K562 (cell line): ENCODE results near the gene RPL21. TPM values are rescaled to one million over a fixed set of nuclear protein-coding genes. Genes with fewer than 3 reads are reported as not detected.

Experiments used
- CBX1 ChIP-seq: sonication (generic); IDR thresholded peaks from 2 replicates; pipeline ENCODE4 v1.6.1; 2016; ENCODE audit warnings: antibody characterized with exemption, low read depth, mild to moderate bottlenecking
- GTF2A2 ChIP-seq: IDR thresholded peaks from 2 replicates; pipeline ENCODE4 v1.6.1; 2016; ENCODE audit warnings: mild to moderate bottlenecking, missing genetic modification characterization, missing compliant biosample characterization
- GTF2F1 ChIP-seq: IDR thresholded peaks from 2 replicates; pipeline ENCODE4 v1.6.1; 2011; ENCODE audit warnings: low read depth, low read length, improper control_type of control experiment
- HDAC2 ChIP-seq: fragments of 450-650 bp; IDR thresholded peaks from 2 replicates; pipeline ENCODE4 v1.6.1; 2016; ENCODE audit warnings: mild to moderate bottlenecking
- MYBL2 ChIP-seq, 2 experiments: fragments of 450-650 bp in 1 of 2; sonication (generic) in 1 of 2; formaldehyde crosslinking in 1 of 2; IDR thresholded peaks; 2 replicates each; pipeline versions ENCODE4 v1.6.1 to v1.8.1; 2017 to 2022; ENCODE audit warnings: borderline replicate concordance in 1 of 2, inconsistent platforms in 1 of 2, low read depth in 1 of 2, mild to moderate bottlenecking in 1 of 2, missing genetic modification reagents in 1 of 2, moderate library complexity in 1 of 2
- NCOA1 ChIP-seq: fragments of 450-650 bp; IDR thresholded peaks from 2 replicates; pipeline ENCODE4 v1.6.1; 2016; ENCODE audit warnings: low read depth
- NCOA2 ChIP-seq, 2 experiments: fragments of 450-650 bp; IDR thresholded peaks; 2 replicates each; pipeline ENCODE4 v1.6.1; 2018; ENCODE audit warnings: mild to moderate bottlenecking in 2 of 2, moderate library complexity in 1 of 2; ENCODE audit not compliant: partially characterized antibody in 2 of 2
- NFRKB ChIP-seq: fragments of 450-650 bp; IDR thresholded peaks from 2 replicates; pipeline ENCODE4 v1.6.1; 2016; ENCODE audit warnings: low read depth
- PHF20 ChIP-seq: fragments of 450-650 bp; IDR thresholded peaks from 2 replicates; pipeline ENCODE4 v1.6.1; 2018; ENCODE audit not compliant: partially characterized antibody
- SAP30 ChIP-seq: fragments of 200-600 bp; sonication (generic); IDR thresholded peaks from 2 replicates; pipeline ENCODE4 v1.6.1; 2012; ENCODE audit warnings: borderline replicate concordance, low read depth, mild to moderate bottlenecking, moderate library complexity, low read length, control low read depth, inconsistent platforms; ENCODE audit not compliant: insufficient read depth, poor library complexity, severe bottlenecking
- SIN3A ChIP-seq, 2 experiments: fragments of 150-350 bp in 1 of 2; IDR thresholded peaks; 2 replicates each; pipeline ENCODE4 v1.6.1; 2011 to 2016; ENCODE audit warnings: borderline replicate concordance in 2 of 2, low read depth in 2 of 2, low read length in 2 of 2, mild to moderate bottlenecking in 2 of 2, moderate library complexity in 2 of 2; ENCODE audit not compliant: control insufficient read depth in 1 of 2
- SMC3 ChIP-seq: conservative IDR thresholded peaks from 2 replicates; pipeline ENCODE4 v1.6.1; 2011; ENCODE audit warnings: low read depth, low read length, improper control_type of control experiment; ENCODE audit not compliant: insufficient read depth
- TCF3 ChIP-seq: sonication (generic); formaldehyde crosslinking; IDR thresholded peaks from 2 replicates; pipeline ENCODE4 v1.4.0; 2020; ENCODE audit warnings: mild to moderate bottlenecking, missing genetic modification reagents
- YY1 ChIP-seq, 3 experiments: IDR thresholded peaks; 2 replicates each; pipeline ENCODE4 v1.6.1; 2011; ENCODE audit warnings: low read length in 2 of 3, mild to moderate bottlenecking in 2 of 3, moderate library complexity in 2 of 3, borderline replicate concordance in 1 of 3, control low read depth in 1 of 3, low read depth in 1 of 3; ENCODE audit not compliant: insufficient read depth in 3 of 3, insufficient replicate concordance in 2 of 3, control insufficient read depth in 1 of 3, insufficient read length in 1 of 3; ENCODE audit errors: extremely low read depth in 1 of 3
- ZFX ChIP-seq: sonication (generic); formaldehyde crosslinking; IDR thresholded peaks from 2 replicates; pipeline ENCODE4 v1.8.0; 2022; ENCODE audit warnings: mild to moderate bottlenecking, missing genetic modification reagents, moderate library complexity
- ZNF146 ChIP-seq: IDR thresholded peaks from one replicate; pipeline ENCODE4 v1.6.1; 2018; ENCODE audit warnings: missing compliant biosample characterization; ENCODE audit not compliant: unreplicated experiment
- ZNF589 ChIP-seq: fragments of 200-800 bp; sonication (Bioruptor generic); IDR thresholded peaks from 2 replicates; pipeline ENCODE4 v1.6.1; 2016; ENCODE audit warnings: low read depth, missing genetic modification characterization, missing compliant biosample characterization
- polyA plus RNA-seq, 8 experiments: library from polyadenylated mRNA; depleted of rRNA in 4 of 8; stranded (reverse) in 5 of 8; unstranded in 3 of 8; fragments of >200 nt; fragmentation: Nextera tagmentation in 2 of 8; fragmentation: Illumina TruSeq in 1 of 8; extraction: Ambion mirVana in 2 of 8; extraction: Trizol in 1 of 8; gene quantifications; 2 replicates each; pipeline versions ENCODE4 v1.2.1 to v1.2.3, GENCODE V29; 2011 to 2014; ENCODE audit warnings: inconsistent platforms in 1 of 8, missing spikeins in 1 of 8
- total RNA-seq, 7 experiments: library from RNA; depleted of rRNA in 6 of 7; stranded (reverse); fragments of >200 nt in 6 of 7; fragmentation: Illumina TruSeq in 2 of 7; extraction: Trizol in 2 of 7; gene quantifications; 2 replicates each; pipeline versions ENCODE4 v1.2.1 to v1.2.3, GENCODE V29; 2011 to 2021; ENCODE audit warnings: low replicate concordance in 1 of 7
- TF ChIP-seq, protein P1 (sequence below): sonication (generic); formaldehyde crosslinking; IDR thresholded peaks from 2 replicates; pipeline ENCODE4 v1.8.1; 2022; ENCODE audit warnings: missing genetic modification reagents
- TF ChIP-seq, protein P2 (sequence below): fragments of 450-650 bp; IDR thresholded peaks from 2 replicates; pipeline ENCODE4 v1.6.1; 2016; ENCODE audit warnings: antibody characterized with exemption

The RPL21 gene
- total and polyA plus RNA-seq, 9 of the 15 experiments (the other 6 are each of a cell fraction or from before 2014, with no cell fraction given): 622 to 4,203 (median 1,676) TPM

DNA sequence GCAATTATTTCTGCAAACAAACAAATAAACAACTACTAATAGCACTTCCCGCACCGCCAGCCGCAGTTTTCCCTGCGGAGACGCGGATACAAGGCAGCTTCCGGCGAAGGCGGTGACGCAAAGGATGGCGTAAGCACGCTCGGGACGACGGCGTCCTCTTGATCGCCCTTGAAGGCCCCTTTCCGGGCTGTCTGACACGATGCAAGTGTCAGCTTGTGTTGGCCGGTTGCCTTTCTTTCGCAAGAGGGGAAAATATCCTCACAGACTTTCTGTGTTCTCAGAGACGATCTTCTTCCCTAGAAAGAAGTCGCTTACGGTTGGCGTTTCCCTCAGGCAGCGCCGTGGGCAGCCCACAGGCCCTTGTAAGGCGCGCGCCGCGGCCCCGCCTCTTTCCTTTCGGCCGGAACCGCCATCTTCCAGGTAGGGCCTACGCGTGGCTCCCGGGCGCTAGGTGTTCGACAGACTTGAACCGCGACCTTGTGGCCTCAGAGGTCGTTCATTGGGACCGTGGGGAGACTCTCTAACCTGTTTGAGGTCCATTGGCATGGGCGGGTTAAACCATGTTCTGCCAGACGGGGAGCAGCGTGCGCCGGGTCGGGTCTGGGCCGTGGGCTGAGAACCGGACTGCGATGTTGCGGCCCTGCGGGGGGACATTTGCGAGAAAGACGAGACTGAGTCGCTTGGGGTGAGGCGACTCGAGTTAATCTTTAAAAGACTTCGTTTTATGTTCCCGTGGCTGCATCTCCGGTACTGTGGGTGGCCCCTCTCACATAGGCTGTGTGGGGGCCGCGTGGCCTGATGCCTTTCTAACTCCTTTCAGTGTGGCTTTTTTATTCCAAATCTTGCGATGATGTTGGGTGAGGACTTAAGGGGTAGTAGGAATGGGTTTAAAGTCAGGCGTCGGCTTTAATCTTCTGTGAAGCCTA lies at the start of gene RPL21 (continued):
- TF ChIP-seq, protein P1, sequence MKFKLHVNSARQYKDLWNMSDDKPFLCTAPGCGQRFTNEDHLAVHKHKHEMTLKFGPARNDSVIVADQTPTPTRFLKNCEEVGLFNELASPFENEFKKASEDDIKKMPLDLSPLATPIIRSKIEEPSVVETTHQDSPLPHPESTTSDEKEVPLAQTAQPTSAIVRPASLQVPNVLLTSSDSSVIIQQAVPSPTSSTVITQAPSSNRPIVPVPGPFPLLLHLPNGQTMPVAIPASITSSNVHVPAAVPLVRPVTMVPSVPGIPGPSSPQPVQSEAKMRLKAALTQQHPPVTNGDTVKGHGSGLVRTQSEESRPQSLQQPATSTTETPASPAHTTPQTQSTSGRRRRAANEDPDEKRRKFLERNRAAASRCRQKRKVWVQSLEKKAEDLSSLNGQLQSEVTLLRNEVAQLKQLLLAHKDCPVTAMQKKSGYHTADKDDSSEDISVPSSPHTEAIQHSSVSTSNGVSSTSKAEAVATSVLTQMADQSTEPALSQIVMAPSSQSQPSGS (CRISPR knock-in tag): no peak
- TF ChIP-seq SMC3 (0 out of 2 replicates have a peak, but pooled peaks have one; percentile 5), YY1 (IDR thresholded peaks at IDR 0.05; ENCODE audit: borderline replicate concordance in 1 of 3, control insufficient read depth in 1 of 3, extremely low read depth in 1 of 3, insufficient read depth in 3 of 3, insufficient read length in 1 of 3, insufficient replicate concordance in 2 of 3, low read depth in 1 of 3, low read length in 2 of 3) (peak in 2 of 3 experiments; percentile 87 to 91), ZFX (CRISPR knock-in tag) (peak; percentile 98), PHF20 (peak; percentile 71), GTF2F1 (peak; percentile 89; the same call in 1 of the 2 replicates), NFRKB (peak; percentile 86), GTF2A2 (tag) (0 out of 2 replicates have a peak, but pooled peaks have one; percentile 42), NCOA1 (peak; percentile 39; the same call in 1 of the 2 replicates), NCOA2 (IDR thresholded peaks at IDR 0.05; ENCODE audit: partially characterized antibody in 2 of 2) (peak in 1 of 2 experiments; percentile 97), ZNF589 (CRISPR knock-in tag) (0 out of 2 replicates have a peak, but pooled peaks have one; percentile 35), SAP30 (peak; percentile 41), HDAC2 (no peak), CBX1 (0 out of 2 replicates have a peak, but pooled peaks have one; percentile 62), ZNF146 (CRISPR knock-in tag) (no peak), MYBL2 (IDR thresholded peaks at IDR 0.05; ENCODE audit: low read depth) (no peak), MYBL2 (CRISPR knock-in tag; IDR thresholded peaks at IDR 0.05; ENCODE audit: borderline replicate concordance) (no peak), TCF3 (CRISPR knock-in tag) (0 out of 2 replicates have a peak, but pooled peaks have one; percentile 17), SIN3A (IDR thresholded peaks at IDR 0.05; ENCODE audit: borderline replicate concordance in 2 of 2, control insufficient read depth in 1 of 2, low read depth in 2 of 2, low read length in 2 of 2) (peak in 1 of 2 experiments; percentile 11; a peak in 1 of 4 replicates)
- TF ChIP-seq, protein P2, sequence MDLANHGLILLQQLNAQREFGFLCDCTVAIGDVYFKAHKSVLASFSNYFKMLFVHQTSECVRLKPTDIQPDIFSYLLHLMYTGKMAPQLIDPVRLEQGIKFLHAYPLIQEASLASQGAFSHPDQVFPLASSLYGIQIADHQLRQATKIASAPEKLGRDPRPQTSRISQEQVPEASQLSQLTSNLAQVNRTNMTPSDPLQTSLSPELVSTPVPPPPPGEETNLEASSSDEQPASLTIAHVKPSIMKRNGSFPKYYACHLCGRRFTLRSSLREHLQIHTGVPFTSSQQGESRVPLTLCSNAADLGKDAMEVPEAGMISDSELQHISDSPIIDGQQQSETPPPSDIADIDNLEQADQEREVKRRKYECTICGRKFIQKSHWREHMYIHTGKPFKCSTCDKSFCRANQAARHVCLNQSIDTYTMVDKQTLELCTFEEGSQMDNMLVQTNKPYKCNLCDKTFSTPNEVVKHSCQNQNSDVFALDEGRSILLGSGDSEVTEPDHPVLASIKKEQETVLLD: peak; percentile 80; the same call in 1 of the 2 replicates
